GM13977 (cell line): ENCODE results near the gene NHERF2.

ENCODE experiments used
- DNase-seq: peaks from one replicate; pipeline ENCODE4 v3.0.0; 2012; ENCODE audit warnings: low spot score
- in situ Hi-C: fragments of 300-500 bp; cut with MboI; formaldehyde crosslinking; loops from one replicate; pipeline ENCODE4 v1.12.0; 2022; ENCODE audit warnings: low sequenced_read_pairs, low pct_unique_long_range_greater_than_20kb, mixed read lengths, inconsistent platforms; ENCODE audit not compliant: unreplicated experiment
- TF ChIP-seq, protein P1 (sequence below): IDR thresholded peaks from 2 replicates; pipeline ENCODE4 v1.5.1; 2012; ENCODE audit warnings: mild to moderate bottlenecking, control low read depth; ENCODE audit not compliant: insufficient read depth; ENCODE audit errors: extremely low read depth, missing control alignments

NHERF2 gene

DNA sequence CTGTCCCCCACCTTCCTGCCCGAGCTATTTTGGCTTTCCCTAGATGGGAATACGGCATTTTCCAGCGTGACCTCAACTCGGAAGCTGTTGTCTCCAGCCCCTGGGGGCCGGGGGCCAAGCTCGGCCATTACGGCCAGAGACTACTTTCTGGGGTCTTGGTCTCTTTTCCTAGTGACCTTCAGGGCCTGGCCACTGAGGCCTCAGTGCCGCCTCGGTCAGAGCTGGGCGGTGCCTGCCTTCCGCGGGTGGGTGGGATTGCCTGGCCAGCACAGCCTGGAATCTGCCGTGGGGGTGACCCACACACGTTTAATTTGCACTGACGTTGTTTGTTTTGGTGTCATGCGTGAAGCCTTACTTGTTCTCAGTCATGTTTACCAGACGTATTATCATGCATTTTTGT lies 50.3 kb downstream of the NHERF2 start:
- no peak for DNase-seq
- in situ Hi-C loops = no loop called here
- TF ChIP-seq, protein P1, sequence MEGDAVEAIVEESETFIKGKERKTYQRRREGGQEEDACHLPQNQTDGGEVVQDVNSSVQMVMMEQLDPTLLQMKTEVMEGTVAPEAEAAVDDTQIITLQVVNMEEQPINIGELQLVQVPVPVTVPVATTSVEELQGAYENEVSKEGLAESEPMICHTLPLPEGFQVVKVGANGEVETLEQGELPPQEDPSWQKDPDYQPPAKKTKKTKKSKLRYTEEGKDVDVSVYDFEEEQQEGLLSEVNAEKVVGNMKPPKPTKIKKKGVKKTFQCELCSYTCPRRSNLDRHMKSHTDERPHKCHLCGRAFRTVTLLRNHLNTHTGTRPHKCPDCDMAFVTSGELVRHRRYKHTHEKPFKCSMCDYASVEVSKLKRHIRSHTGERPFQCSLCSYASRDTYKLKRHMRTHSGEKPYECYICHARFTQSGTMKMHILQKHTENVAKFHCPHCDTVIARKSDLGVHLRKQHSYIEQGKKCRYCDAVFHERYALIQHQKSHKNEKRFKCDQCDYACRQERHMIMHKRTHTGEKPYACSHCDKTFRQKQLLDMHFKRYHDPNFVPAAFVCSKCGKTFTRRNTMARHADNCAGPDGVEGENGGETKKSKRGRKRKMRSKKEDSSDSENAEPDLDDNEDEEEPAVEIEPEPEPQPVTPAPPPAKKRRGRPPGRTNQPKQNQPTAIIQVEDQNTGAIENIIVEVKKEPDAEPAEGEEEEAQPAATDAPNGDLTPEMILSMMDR = no peak

- TF ChIP-seq, protein P1 = no peak
- in situ Hi-C loops = no loop called here
- no peak for DNase-seq
These were observed 51.0 kb downstream of the NHERF2 start for GRCh38 chr16:2077696-2078095.

GRCh38 chr16:2078096-2078495 lies 51.4 kb downstream of the NHERF2 start:
- no peak for DNase-seq
- TF ChIP-seq, protein P1 = no peak
- in situ Hi-C loops = no loop called here

DNA sequence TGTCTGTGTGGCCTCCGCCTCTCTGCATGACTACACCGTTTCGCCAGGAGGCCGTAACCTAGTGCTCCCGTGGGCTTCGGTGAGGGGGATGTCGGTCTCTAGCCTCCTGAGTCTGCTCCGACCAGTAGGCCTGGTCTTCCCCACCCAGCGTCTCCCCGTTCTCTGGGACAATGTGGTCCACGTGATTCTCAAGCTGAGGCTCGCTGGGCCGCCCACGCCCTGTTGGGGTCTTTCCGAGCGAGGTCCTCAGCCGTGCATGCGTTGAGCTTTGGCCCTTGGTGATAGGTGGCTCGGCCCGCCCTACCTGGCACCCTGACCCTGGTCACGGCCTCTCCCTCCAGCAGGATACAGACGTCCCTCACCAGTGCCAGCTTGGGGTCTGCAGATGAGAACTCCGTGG lies 52.0 kb downstream of the NHERF2 start:
- DNase-seq = no peak
- TF ChIP-seq, protein P1 = no peak
- in situ Hi-C loops = no loop called here

- no peak for DNase-seq
- TF ChIP-seq, protein P1 = no peak
- in situ Hi-C loops = no loop called here
These were observed 52.7 kb downstream of the NHERF2 start for GRCh38 chr16:2079311-2079800.

DNA sequence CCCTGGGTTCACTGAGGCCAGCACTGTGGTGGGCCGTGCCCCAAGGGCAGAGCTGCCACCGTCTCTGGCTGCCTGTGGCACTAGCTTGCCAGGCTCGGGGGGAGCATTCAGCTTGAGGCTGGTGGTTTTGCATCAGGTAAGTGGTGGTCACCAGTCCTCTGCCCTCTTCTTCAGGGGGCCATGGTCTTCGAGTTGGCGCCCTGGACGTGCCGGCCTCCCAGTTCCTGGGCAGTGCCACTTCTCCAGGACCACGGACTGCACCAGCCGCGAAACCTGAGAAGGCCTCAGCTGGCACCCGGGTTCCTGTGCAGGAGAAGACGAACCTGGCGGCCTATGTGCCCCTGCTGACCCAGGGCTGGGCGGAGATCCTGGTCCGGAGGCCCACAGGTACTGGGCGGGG lies 53.3 kb downstream of the NHERF2 start:
- TF ChIP-seq, protein P1 = no peak
- in situ Hi-C loops = no loop called here
- DNase-seq = no peak
